ENCODE results near the gene MAS1.

Gene MAS1

DNA sequence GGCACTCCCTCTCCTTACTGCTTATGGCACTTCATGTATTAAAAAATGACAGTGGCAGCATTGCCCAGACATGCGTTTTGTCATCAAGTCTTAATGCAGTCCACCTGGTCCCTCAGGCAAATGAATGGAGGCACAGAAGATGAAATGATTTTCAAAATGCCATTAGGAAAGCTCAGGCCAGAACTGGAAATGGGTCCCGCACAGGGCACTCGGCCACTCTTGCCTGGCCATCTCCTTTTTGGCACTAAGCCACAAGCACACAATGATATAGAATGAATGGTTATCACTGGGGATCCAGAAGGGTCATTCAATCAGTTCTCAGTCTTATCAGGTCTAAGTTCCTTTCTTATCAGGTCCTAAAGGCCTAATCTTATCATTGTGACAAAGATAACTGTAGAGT, 15.6 kb downstream of the MAS1 start:
- Histone ChIP-seq H3K27me3 (ENCODE audit: insufficient read depth, low read length, poor library complexity) (no peaks in the 10 kb centered on the region), H3K27ac (ENCODE audit: low read length) (no peak overlapping the region), H3K4me2 (ENCODE audit: insufficient read depth, low read length) (no peak overlapping the region), H3K9ac (ENCODE audit: low read depth, low read length) (no peak overlapping the region), H3K9me3 (ENCODE audit: insufficient read depth, low read length, severe bottlenecking) (no peaks in the 10 kb centered on the region), H3K79me2 (ENCODE audit: insufficient read depth, low read length) (no peaks in the 10 kb centered on the region), H2AFZ (ENCODE audit: low read depth, low read length) (no peak overlapping the region), H3K36me3 (ENCODE audit: insufficient read depth, low read length) (no peaks in the 10 kb centered on the region), H3K4me3 (ENCODE audit: low read depth in 1 of 2, low read length in 2 of 2) (no peak overlapping the region), H4K20me1 (ENCODE audit: insufficient read depth, low read length) (no peaks in the 10 kb centered on the region), H3K4me1 (ENCODE audit: insufficient read depth, low read length) (no peaks in the 10 kb centered on the region)
- no peak for TF ChIP-seq CTCF (IDR thresholded peaks at IDR 0.05; ENCODE audit: borderline replicate concordance, extremely low read depth, low read length, poor library complexity, severe bottlenecking)
- no peak for TF ChIP-seq EZH2 (IDR thresholded peaks at IDR 0.05; ENCODE audit: borderline replicate concordance, low read depth, low read length, severe bottlenecking)
- no peak for ATAC-seq (ENCODE audit: insufficient read depth, low read depth)
- DNase-seq: no peak

GRCh38 chr6:159908535-159908934, 17.7 kb downstream of the MAS1 start:
- no peak for TF ChIP-seq EZH2 (IDR thresholded peaks at IDR 0.05; ENCODE audit: borderline replicate concordance, low read depth, low read length, severe bottlenecking)
- TF ChIP-seq CTCF (IDR thresholded peaks at IDR 0.05; ENCODE audit: borderline replicate concordance, extremely low read depth, low read length, poor library complexity, severe bottlenecking): no peak
- H3K4me3 ChIP-seq (ENCODE audit: low read depth in 1 of 2, low read length in 2 of 2): no peak overlapping the region
- no peaks in the 10 kb centered on the region for H4K20me1 ChIP-seq (ENCODE audit: insufficient read depth, low read length)
- ATAC-seq (ENCODE audit: insufficient read depth, low read depth): no peak
- H3K79me2 ChIP-seq (ENCODE audit: insufficient read depth, low read length): no peaks in the 10 kb centered on the region
- no peak overlapping the region for H3K4me2 ChIP-seq (ENCODE audit: insufficient read depth, low read length)
- H3K9me3 ChIP-seq (ENCODE audit: insufficient read depth, low read length, severe bottlenecking): no peaks in the 10 kb centered on the region
- DNase-seq: no peak
- no peak overlapping the region for H2AFZ ChIP-seq (ENCODE audit: low read depth, low read length)
- H3K36me3 ChIP-seq (ENCODE audit: insufficient read depth, low read length): no peaks in the 10 kb centered on the region
- H3K27ac ChIP-seq (ENCODE audit: low read length): no peak overlapping the region
- no peaks in the 10 kb centered on the region for H3K4me1 ChIP-seq (ENCODE audit: insufficient read depth, low read length)
- no peak overlapping the region for H3K9ac ChIP-seq (ENCODE audit: low read depth, low read length)
- H3K27me3 ChIP-seq (ENCODE audit: insufficient read depth, low read length, poor library complexity): no peaks in the 10 kb centered on the region

- Histone ChIP-seq H3K27ac (ENCODE audit: low read length) (no peak overlapping the region), H3K4me2 (ENCODE audit: insufficient read depth, low read length) (no peak overlapping the region), H3K9ac (ENCODE audit: low read depth, low read length) (no peak overlapping the region), H3K79me2 (ENCODE audit: insufficient read depth, low read length) (no peaks in the 10 kb centered on the region), H3K9me3 (ENCODE audit: insufficient read depth, low read length, severe bottlenecking) (no peaks in the 10 kb centered on the region), H3K4me1 (ENCODE audit: insufficient read depth, low read length) (no peaks in the 10 kb centered on the region), H4K20me1 (ENCODE audit: insufficient read depth, low read length) (no peaks in the 10 kb centered on the region), H3K36me3 (ENCODE audit: insufficient read depth, low read length) (no peaks in the 10 kb centered on the region), H3K4me3 (ENCODE audit: low read depth in 1 of 2, low read length in 2 of 2) (no peak overlapping the region), H3K27me3 (ENCODE audit: insufficient read depth, low read length, poor library complexity) (no peaks in the 10 kb centered on the region), H2AFZ (ENCODE audit: low read depth, low read length) (no peak overlapping the region)
- ATAC-seq (ENCODE audit: insufficient read depth, low read depth): no peak
- DNase-seq: no peak
- TF ChIP-seq CTCF (IDR thresholded peaks at IDR 0.05; ENCODE audit: borderline replicate concordance, extremely low read depth, low read length, poor library complexity, severe bottlenecking) (no peak), EZH2 (IDR thresholded peaks at IDR 0.05; ENCODE audit: borderline replicate concordance, low read depth, low read length, severe bottlenecking) (no peak)
Measured at GRCh38 chr6:159908979-159909378, 18.2 kb downstream of the MAS1 start.

GRCh38 chr6:159910342-159910741, 19.6 kb downstream of the MAS1 start:
- Histone ChIP-seq H3K4me2 (ENCODE audit: insufficient read depth, low read length) (no peak overlapping the region), H3K4me1 (ENCODE audit: insufficient read depth, low read length) (no peaks in the 10 kb centered on the region), H3K9me3 (ENCODE audit: insufficient read depth, low read length, severe bottlenecking) (no peaks in the 10 kb centered on the region), H3K27me3 (ENCODE audit: insufficient read depth, low read length, poor library complexity) (no peaks in the 10 kb centered on the region), H3K27ac (ENCODE audit: low read length) (no peak overlapping the region), H4K20me1 (ENCODE audit: insufficient read depth, low read length) (no peaks in the 10 kb centered on the region), H3K9ac (ENCODE audit: low read depth, low read length) (no peak overlapping the region), H3K36me3 (ENCODE audit: insufficient read depth, low read length) (no peaks in the 10 kb centered on the region), H3K4me3 (ENCODE audit: low read depth in 1 of 2, low read length in 2 of 2) (no peak overlapping the region), H2AFZ (ENCODE audit: low read depth, low read length) (no peak overlapping the region), H3K79me2 (ENCODE audit: insufficient read depth, low read length) (no peaks in the 10 kb centered on the region)
- no peak for TF ChIP-seq CTCF (IDR thresholded peaks at IDR 0.05; ENCODE audit: borderline replicate concordance, extremely low read depth, low read length, poor library complexity, severe bottlenecking)
- TF ChIP-seq EZH2 (IDR thresholded peaks at IDR 0.05; ENCODE audit: borderline replicate concordance, low read depth, low read length, severe bottlenecking): no peak
- no peak for ATAC-seq (ENCODE audit: insufficient read depth, low read depth)
- no peak for DNase-seq
